AG04450 (cell line): ENCODE data around the gene CHMP4A. TPM values are rescaled to one million over a fixed set of nuclear protein-coding genes. Genes with fewer than 3 reads are reported as not detected.
A peak's percentile ranks its signal among the peaks of the same experiment; 100 is the strongest.

Experiments
- CTCF ChIA-PET: fragments of 300-600, 350-600 bp; formaldehyde crosslinking; extraction: SDS; loops from one replicate; lab custom pipeline; 2022; ENCODE audit warnings: antibody characterized with exemption, inconsistent platforms; lab: Charles Lee
- POLR2A ChIA-PET: fragments of 350-600 bp; formaldehyde crosslinking; extraction: SDS; loops from one replicate; lab custom pipeline; 2021; ENCODE audit warnings: antibody characterized with exemption, inconsistent platforms; lab: Yijun Ruan, JAX
- DNase-seq: peaks from one replicate; pipeline ENCODE4 v3.0.0-alpha.2; 2011; ENCODE audit warnings: low read depth, low spot score
- H3K27ac ChIP-seq: one replicate; pipeline ENCODE4 v1.5.1; 2012; ENCODE audit warnings: low read depth, low read length, control low read depth
- H3K27me3 ChIP-seq: one replicate; pipeline ENCODE4 v1.6.0; 2012; ENCODE audit warnings: low read length; ENCODE audit not compliant: control insufficient read depth, insufficient read depth
- H3K4me3 ChIP-seq: 2 replicates; pipeline ENCODE4 v1.5.1; 2011; ENCODE audit warnings: mild to moderate bottlenecking, low read depth, low read length, control low read depth
- H3K9me3 ChIP-seq: 2 replicates; pipeline ENCODE4 v1.5.1; 2012; ENCODE audit warnings: low read length; ENCODE audit not compliant: control insufficient read depth, insufficient read depth
- polyA plus RNA-seq: library from polyadenylated mRNA; depleted of rRNA; stranded (reverse); fragments of >200 nt; gene quantifications from 2 replicates; pipeline ENCODE4 v1.2.3, GENCODE V29; 2011
- TF ChIP-seq, protein P1 (sequence below): IDR thresholded peaks from 2 replicates; pipeline ENCODE4 v1.5.1; 2011; ENCODE audit warnings: low read depth, low read length, control low read depth, inconsistent platforms

The CHMP4A gene
- polyA plus RNA-seq, 1 experiment, result 55.7 TPM

DNA sequence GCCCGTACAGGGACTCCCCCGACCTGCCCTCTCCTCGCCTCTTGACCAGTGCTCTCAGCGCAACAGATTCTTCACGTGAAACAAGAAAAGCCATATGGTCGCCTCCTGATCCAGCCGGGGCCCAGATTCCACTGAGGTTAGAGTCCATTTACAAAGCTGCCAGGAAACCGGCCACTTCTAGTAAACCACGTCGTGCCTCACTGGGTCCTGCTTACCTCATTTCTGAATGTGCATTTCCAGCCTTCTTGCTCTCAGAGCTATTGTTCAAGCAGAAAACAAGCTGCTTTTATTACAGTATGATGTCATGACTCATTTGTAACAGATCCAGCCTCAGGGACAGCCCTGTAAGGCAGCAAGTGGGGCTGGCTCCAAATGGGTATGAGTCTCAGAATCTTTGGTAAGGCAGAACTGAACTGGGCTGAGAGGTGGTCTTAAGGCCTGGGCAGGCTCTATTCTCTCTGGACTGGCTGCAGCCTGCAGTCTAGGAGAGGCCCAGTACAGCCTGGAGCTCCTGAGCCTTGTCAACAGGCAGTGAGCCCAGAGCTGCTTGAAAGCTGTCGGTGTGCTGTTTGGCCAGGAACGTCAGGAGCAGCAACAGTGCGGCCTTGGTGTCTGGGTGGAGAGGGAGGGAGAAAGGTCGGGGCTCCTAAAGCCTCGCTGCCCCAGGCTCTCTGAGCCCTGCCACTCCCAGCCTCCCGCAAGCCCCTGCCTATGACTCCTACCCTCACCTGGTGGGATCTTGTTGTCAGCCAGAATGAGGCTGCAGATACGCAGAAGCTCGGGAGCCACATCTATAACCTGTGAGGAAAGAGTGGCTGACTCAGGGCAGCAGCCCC lies 33.1 kb downstream of the CHMP4A start:
- TF ChIP-seq, protein P1, sequence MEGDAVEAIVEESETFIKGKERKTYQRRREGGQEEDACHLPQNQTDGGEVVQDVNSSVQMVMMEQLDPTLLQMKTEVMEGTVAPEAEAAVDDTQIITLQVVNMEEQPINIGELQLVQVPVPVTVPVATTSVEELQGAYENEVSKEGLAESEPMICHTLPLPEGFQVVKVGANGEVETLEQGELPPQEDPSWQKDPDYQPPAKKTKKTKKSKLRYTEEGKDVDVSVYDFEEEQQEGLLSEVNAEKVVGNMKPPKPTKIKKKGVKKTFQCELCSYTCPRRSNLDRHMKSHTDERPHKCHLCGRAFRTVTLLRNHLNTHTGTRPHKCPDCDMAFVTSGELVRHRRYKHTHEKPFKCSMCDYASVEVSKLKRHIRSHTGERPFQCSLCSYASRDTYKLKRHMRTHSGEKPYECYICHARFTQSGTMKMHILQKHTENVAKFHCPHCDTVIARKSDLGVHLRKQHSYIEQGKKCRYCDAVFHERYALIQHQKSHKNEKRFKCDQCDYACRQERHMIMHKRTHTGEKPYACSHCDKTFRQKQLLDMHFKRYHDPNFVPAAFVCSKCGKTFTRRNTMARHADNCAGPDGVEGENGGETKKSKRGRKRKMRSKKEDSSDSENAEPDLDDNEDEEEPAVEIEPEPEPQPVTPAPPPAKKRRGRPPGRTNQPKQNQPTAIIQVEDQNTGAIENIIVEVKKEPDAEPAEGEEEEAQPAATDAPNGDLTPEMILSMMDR, result no peak
- peak; percentile 27 for DNase-seq
- H3K9me3 ChIP-seq, result no peaks in the 10 kb centered on the region
- ChIA-PET CTCF (interaction anchor here (0.9 to 2.0 kb wide), 2 partner anchors 19 to 154 kb away, joined by 3 to 6 read pairs; partner anchors contain the start of gene IRF9), POLR2A (interaction anchor here (0.6 to 1.4 kb wide), 5 partner anchors 8 to 191 kb away, joined by 3 to 4 read pairs (median 3); partner anchors contain the start of genes CHMP4A, DHRS4L2 and IPO4)
- no peak overlapping the region for H3K4me3 ChIP-seq
- no peaks in the 10 kb centered on the region for H3K27me3 ChIP-seq
- H3K27ac ChIP-seq, result peak overlapping the region; percentile 61

DNA sequence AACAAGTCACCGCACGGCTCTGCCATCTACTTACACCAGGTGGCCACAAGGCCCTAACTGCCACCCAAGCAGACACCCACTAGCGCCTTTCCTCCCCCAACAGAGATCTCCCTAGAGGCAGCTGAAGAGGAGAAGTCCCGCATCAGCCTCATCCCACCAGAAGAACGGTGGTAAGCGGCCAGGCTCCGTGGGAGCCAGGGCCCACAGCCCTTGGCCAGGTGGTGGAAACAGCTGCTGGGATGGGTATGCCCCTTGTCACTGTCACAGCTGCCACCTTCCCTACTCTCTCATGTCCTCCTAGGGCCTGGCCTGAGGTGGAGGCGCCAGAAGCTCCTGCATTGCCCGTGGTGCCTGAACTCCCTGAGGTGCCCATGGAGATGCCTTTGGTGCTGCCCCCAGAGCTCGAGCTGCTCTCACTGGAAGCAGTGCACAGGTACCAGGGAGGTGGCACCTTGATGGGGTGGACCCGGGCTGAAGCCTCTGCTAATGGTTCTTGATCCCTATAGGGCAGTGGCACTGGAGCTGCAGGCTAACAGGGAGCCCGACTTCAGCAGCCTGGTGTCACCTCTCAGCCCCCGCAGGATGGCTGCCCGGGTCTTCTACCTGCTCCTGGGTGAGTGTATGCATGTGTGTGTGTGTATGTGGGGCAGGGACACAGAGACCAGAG lies 33.9 kb downstream of the CHMP4A start:
- POLR2A ChIA-PET, result interaction anchor here (0.6 to 1.4 kb wide), 4 partner anchors 9 to 191 kb away, joined by 3 to 4 read pairs (median 4); partner anchors contain the start of genes CHMP4A, DHRS4L2 and IPO4
- peak overlapping the region; percentile 61 for H3K27ac ChIP-seq
- CTCF ChIA-PET, result interaction anchor here (0.9 to 2.0 kb wide), 2 partner anchors 18 to 155 kb away, joined by 3 to 6 read pairs; partner anchors contain the start of gene IRF9
- H3K4me3 ChIP-seq, result no peak overlapping the region
- DNase-seq, result no peak
- no peaks in the 10 kb centered on the region for H3K9me3 ChIP-seq
- TF ChIP-seq, protein P1, result no peak
- H3K27me3 ChIP-seq, result no peaks in the 10 kb centered on the region

DNA sequence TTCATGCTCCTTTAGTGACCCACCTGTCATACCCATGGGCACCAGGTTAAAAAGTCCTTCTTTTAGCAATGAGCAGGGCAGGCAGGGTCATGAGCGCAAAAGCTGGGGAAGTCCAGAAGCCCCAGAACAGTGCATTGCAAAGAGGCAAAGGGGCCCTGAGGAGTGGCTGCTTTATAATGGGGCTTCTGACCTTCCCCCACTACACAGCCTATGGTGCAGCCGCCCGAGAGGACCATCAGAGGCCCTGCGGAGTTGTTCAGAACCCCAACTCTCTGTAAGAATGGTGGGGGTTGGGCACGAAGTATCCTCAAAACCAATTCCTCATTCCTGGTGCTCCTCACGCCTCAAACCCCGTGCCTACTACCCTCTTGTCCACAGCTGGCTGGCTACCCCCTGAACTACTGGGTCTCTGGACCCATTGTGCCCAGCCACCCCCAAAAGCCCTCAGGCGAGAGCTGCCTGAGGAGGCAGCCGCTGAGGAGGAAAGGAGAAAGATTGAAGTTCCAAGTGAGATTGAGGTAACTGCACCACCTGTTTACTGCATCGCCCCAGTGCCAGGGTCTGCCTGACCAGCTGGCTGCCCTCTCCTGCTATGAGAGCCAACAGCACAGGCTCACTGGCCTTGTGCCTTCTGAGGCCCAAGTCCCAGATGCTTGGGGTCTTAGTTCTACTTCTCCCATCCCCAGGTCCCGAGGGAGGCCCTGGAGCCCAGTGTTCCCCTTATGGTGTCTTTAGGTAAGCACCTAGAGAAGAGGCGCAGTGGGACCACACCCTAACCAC lies 34.7 kb downstream of the CHMP4A start:
- H3K27ac ChIP-seq, result no peak overlapping the region
- TF ChIP-seq, protein P1, result no peak
- POLR2A ChIA-PET, result no interaction called here
- CTCF ChIA-PET, result no interaction called here
- no peak for DNase-seq
- H3K4me3 ChIP-seq, result no peak overlapping the region
- no peaks in the 10 kb centered on the region for H3K9me3 ChIP-seq
- H3K27me3 ChIP-seq, result no peaks in the 10 kb centered on the region

DNA sequence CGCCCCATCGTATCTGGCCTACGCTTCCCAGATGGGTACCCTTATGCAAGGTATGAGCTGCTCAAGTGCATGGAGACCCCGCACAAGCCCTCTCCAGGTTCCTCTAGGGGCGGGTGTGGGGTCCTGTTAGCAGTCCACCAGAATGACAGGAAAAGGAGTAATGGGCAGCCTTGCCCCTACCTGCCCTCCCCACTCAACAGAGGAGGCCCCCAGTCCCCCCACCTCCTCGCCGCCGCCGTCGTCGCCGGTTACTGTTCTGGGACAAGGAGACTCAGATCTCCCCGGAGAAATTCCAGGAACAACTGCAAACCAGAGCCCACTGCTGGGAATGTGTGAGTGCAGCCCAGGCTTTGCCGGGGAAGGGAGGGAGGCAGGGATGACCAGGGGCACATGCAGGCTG lies 35.4 kb downstream of the CHMP4A start:
- no peaks in the 10 kb centered on the region for H3K27me3 ChIP-seq
- ChIA-PET CTCF (no interaction called here), POLR2A (interaction anchor here (0.7 to 1.1 kb wide), 2 partner anchors 17 to 37 kb away, joined by 3 read pairs; partner anchors contain the start of genes EMC9 and IRF9)
- H3K4me3 ChIP-seq, result no peak overlapping the region
- no peaks in the 10 kb centered on the region for H3K9me3 ChIP-seq
- TF ChIP-seq, protein P1, result no peak
- H3K27ac ChIP-seq, result no peak overlapping the region
- no peak for DNase-seq
